HG03571 (cell line): Measurements from ENCODE around the gene LALBA.
"Not testable (repeated sequence)": the region's sequence is repeated elsewhere in the genome, so short reads cannot be mapped to it uniquely, and the experiment has no call there.

Experiments
- ATAC-seq: cut with Tn5 transposase; IDR thresholded peaks from one replicate; pipeline ENCODE4 v1.9.1; 2021; ENCODE audit not compliant: unreplicated experiment

Gene LALBA

GRCh38 chr12:48569946-48570345 is at the start of gene LALBA:
LALBA (minus strand) TSS chr12:48570046; CDS start chr12:48570020, 26 bp downstream.
- no peak for ATAC-seq

- peak; percentile 57 for ATAC-seq
These were observed 48.7 kb upstream of the LALBA start for GRCh38 chr12:48618541-48618940.

GRCh38 chr12:48615681-48616080 is 45.8 kb upstream of the LALBA start:
- ATAC-seq = no peak

GRCh38 chr12:48613321-48613720 is 43.5 kb upstream of the LALBA start:
- ATAC-seq = no peak

- no peak for ATAC-seq
These were observed 32.5 kb upstream of the LALBA start for GRCh38 chr12:48602192-48602989.

- ATAC-seq = no peak
These were observed 31.3 kb upstream of the LALBA start for GRCh38 chr12:48601013-48601756.

GRCh38 chr12:48600552-48600951 is 30.7 kb upstream of the LALBA start:
- no peak for ATAC-seq

- no peak for ATAC-seq
These were observed 22.8 kb upstream of the LALBA start for GRCh38 chr12:48592591-48593086.

GRCh38 chr12:48586361-48586760 is 16.5 kb upstream of the LALBA start:
- ATAC-seq = no peak

GRCh38 chr12:48583728-48584127 is 13.9 kb upstream of the LALBA start:
- no peak for ATAC-seq

GRCh38 chr12:48580831-48581230 is 11.0 kb upstream of the LALBA start:
- no peak for ATAC-seq

GRCh38 chr12:48572326-48572725 is 2.5 kb upstream of the LALBA start:
- no peak for ATAC-seq

- no peak for ATAC-seq
These were observed 2.1 kb downstream of the LALBA start for GRCh38 chr12:48567731-48568130.

- ATAC-seq = no peak
These were observed 11.9 kb downstream of the LALBA start for GRCh38 chr12:48557919-48558318.

GRCh38 chr12:48556631-48557030 is 13.2 kb downstream of the LALBA start:
- ATAC-seq = no peak

- ATAC-seq = not testable (repeated sequence)
These were observed 16.0 kb downstream of the LALBA start for GRCh38 chr12:48553666-48554343.

GRCh38 chr12:48551636-48552035 is 18.2 kb downstream of the LALBA start:
- not testable (repeated sequence) for ATAC-seq

- ATAC-seq = not testable (repeated sequence)
These were observed 22.8 kb downstream of the LALBA start for GRCh38 chr12:48547012-48547411.

GRCh38 chr12:48545833-48546469 is 23.9 kb downstream of the LALBA start:
- ATAC-seq = no peak

- ATAC-seq = no peak
These were observed 27.4 kb downstream of the LALBA start for GRCh38 chr12:48542300-48542928.

GRCh38 chr12:48536602-48537001 is 33.2 kb downstream of the LALBA start:
- ATAC-seq = no peak
